Panc1 (cell line): Measurements from ENCODE around the gene ZDHHC14.

ENCODE experiments used
- CTCF ChIP-seq: fragments of 450-650 bp; IDR thresholded peaks from 2 replicates; pipeline ENCODE4 v1.5.1; 2017; ENCODE audit warnings: mild to moderate bottlenecking
- POLR2AphosphoS5 ChIP-seq: IDR thresholded peaks from 2 replicates; pipeline ENCODE4 v1.6.1; 2012; ENCODE audit warnings: mild to moderate bottlenecking, low read depth, low read length, moderate library complexity

GRCh38 chr6:157631412-157631811 is 250.4 kb downstream of the ZDHHC14 start:
- TF ChIP-seq CTCF (no peak), POLR2AphosphoS5 (no peak)
